ENCODE measurements around the gene COQ8B. TPM values are rescaled to one million over a fixed set of nuclear protein-coding genes. Genes with fewer than 3 reads are reported as not detected.
"Not testable (repeated sequence)": the region's sequence is repeated elsewhere in the genome, so short reads cannot be mapped to it uniquely, and the experiment has no call there.

The COQ8B gene
- 19.5 and 29.5 TPM in 2 replicates for total RNA-seq (ENCODE audit: low replicate concordance)

DNA sequence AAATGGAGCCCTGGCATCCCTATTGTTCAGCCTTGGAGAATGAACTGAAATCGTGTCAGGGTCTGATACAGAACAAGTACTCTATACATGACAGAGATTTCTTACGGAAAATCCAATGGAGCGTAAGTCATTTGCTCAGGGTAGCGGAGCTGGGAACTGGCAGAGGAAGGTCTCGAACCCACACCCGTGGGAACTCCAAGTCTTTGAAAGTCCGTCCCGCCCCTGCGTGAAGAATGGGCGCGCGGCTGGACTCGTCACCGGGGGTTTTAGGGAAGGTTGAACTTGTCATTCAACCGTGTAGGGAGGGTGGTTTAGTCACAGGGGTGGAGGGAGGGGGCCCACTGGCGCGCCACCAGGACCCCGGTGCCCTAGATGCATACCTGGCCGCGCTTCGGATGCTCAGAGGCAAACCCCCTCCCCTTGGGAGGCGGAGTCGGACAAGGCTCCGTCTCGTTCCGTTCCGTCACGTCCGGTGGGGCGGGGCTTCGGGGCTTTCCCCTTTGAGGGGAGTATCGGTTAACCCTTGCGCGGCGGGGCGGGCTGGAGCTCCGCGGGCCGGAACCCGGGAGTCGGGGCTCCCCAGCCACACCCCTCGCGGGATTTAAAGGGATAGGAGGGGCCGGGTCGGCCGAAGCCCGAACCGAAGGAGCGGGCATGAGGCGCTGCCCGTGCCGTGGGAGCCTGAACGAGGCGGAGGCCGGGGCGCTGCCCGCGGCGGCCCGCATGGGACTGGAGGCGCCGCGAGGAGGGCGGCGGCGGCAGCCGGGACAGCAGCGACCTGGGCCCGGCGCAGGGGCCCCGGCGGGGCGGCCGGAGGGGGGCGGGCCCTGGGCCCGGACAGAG lies at the start of gene COQ8B, which contains the start of gene ITPKC:
Gene COQ8B (minus strand): TSS at position 405 of the 843 bp plus-strand sequence. CDS start 2,254 bp downstream, outside the sequence.
Gene ITPKC (plus strand): TSS at position 631 of the 843 bp plus-strand sequence. CDS start 24 bp downstream, at position 655.
- TF ChIP-seq, protein P1, sequence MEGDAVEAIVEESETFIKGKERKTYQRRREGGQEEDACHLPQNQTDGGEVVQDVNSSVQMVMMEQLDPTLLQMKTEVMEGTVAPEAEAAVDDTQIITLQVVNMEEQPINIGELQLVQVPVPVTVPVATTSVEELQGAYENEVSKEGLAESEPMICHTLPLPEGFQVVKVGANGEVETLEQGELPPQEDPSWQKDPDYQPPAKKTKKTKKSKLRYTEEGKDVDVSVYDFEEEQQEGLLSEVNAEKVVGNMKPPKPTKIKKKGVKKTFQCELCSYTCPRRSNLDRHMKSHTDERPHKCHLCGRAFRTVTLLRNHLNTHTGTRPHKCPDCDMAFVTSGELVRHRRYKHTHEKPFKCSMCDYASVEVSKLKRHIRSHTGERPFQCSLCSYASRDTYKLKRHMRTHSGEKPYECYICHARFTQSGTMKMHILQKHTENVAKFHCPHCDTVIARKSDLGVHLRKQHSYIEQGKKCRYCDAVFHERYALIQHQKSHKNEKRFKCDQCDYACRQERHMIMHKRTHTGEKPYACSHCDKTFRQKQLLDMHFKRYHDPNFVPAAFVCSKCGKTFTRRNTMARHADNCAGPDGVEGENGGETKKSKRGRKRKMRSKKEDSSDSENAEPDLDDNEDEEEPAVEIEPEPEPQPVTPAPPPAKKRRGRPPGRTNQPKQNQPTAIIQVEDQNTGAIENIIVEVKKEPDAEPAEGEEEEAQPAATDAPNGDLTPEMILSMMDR (IDR thresholded peaks at IDR 0.05; ENCODE audit: insufficient read depth, low read length), result no peak
- DNase-seq (ENCODE audit: low read depth), result peak; percentile 97
- peak within 1 kb of the TSS; percentile 93 for H3K4me3 ChIP-seq (ENCODE audit: low read depth, low read length)

DNA sequence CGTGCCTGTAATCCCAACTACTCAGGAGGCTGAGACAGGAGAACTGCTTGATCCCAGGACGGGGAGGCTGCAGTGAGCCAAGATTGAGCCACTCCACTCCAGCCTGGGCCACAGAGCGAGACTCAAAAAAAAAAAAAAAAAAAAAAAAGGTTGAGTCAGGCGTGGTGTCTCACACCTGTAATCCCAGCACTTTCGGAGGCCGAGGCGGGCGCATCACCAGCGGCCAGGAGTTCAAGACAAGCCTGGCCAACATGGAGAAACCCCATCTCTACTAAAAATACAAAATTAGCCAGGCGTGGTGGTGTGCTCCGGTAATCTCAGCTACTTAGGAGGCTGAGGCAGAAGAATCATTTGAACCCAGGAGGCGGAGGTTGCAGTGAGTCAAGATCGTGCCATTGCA lies 49.7 kb upstream of the COQ8B start:
- DNase-seq (ENCODE audit: low read depth); H3K4me3 ChIP-seq (ENCODE audit: low read depth, low read length): not testable (repeated sequence)

DNA sequence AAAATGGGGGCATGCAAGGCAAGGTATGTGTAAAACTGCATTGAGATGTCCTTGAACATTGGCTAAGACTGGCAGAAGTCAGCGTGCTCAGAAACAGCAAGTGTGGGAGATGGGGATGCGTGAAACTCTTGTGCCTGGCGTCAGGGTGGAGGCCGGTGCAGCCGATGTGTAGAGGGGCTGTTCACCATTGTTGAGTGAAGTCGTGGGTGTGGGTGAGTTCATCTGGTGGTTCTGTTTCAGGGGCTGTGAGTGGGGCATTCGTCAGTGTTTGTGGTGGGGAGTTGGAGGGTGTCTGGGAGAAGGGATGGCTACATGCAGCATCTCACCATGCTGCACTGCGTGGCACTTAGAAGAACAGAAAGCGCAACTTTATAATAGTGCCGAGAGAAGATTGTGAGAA lies 47.3 kb upstream of the COQ8B start:
- H3K4me3 ChIP-seq (ENCODE audit: low read depth, low read length), result no peak overlapping the region
- TF ChIP-seq, protein P1 (IDR thresholded peaks at IDR 0.05; ENCODE audit: insufficient read depth, low read length), result no peak
- no peak for DNase-seq (ENCODE audit: low read depth)

DNA sequence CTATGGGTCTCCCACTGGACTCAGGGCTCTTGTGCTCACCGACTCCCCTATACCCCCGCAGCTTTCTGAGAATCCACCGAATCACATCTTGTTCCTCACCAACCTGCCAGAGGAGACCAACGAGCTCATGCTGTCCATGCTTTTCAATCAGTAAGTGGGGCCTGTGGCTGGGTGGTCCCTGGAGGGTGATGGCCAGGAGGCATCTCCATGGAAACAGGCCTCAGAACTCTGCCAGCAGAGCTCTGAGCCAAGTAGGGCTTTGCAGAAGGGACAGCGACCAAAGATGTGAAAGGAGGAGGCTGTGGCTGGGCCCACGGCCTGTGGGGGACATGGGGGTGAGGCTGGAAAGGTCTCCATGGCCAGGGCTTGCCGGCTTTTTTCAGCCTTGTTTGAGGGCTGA lies 46.8 kb upstream of the COQ8B start:
- no peak overlapping the region for H3K4me3 ChIP-seq (ENCODE audit: low read depth, low read length)
- TF ChIP-seq, protein P1 (IDR thresholded peaks at IDR 0.05; ENCODE audit: insufficient read depth, low read length), result no peak
- no peak for DNase-seq (ENCODE audit: low read depth)

DNA sequence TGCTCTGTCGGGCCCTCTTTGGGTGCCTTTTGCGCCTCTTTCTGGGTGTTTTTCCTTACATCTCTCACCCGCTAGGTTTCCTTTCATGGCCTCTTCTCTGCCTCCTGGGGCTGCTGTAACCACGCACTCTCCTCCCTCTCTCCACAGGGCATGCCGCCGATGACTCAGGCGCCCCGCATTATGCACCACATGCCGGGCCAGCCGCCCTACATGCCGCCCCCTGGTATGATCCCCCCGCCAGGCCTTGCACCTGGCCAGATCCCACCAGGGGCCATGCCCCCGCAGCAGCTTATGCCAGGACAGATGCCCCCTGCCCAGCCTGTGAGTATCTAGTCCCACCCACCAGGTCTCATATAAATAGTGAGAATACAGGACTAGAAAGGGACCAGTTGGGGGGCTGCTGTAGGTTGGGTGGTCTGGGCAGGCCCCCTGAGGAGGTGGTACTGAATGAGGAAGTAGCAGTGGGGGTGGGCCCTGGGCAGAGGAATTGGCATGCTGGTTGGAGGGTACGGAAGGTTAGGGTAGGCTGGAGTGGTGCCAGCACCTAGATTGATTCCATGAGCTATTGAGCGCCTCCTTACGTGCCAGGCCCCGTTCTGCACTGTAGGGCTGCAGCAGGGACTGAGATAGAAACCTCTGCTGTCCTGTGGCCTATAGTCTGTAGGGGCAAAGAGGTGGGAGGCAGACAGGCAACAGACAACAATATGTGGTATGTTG lies 46.2 kb upstream of the COQ8B start:
- H3K4me3 ChIP-seq (ENCODE audit: low read depth, low read length), result no peak overlapping the region
- TF ChIP-seq, protein P1 (IDR thresholded peaks at IDR 0.05; ENCODE audit: insufficient read depth, low read length), result no peak
- no peak for DNase-seq (ENCODE audit: low read depth)

DNA sequence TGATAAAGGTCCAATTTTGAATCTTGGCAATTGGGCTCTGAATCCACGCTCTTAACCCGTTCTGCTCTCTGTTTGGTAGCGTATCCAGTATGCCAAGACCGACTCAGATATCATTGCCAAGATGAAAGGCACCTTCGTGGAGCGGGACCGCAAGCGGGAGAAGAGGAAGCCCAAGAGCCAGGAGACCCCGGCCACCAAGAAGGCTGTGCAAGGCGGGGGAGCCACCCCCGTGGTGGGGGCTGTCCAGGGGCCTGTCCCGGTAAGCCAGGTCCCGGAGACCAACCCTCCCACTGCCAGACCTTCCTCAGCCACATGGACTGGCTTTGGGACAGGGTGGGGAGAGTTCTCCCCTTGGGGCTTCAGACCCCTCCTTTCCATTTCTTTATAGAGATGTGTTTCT lies 42.7 kb upstream of the COQ8B start:
- DNase-seq (ENCODE audit: low read depth), result no peak
- H3K4me3 ChIP-seq (ENCODE audit: low read depth, low read length), result no peak overlapping the region
- TF ChIP-seq, protein P1 (IDR thresholded peaks at IDR 0.05; ENCODE audit: insufficient read depth, low read length), result no peak

DNA sequence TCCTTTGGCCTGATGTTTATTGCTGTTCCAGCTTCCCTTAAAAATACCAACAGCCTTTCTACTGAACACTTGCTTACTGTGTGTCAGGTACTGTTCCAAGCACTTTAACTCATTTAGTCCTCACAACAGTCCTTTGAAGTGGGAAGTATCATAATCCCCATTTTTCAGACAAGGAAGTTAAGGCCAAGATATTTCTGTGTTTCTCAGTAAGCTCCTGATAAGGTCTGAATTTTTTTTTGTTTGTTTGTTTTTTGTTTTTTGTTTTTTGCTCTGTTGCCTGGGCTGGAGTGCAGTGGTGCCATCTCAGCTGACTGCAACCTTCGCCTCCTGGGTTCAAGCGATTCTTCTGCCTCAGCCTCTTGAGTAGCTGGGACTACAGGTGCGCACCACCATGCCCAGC lies 41.8 kb upstream of the COQ8B start:
- no peak for DNase-seq (ENCODE audit: low read depth)
- H3K4me3 ChIP-seq (ENCODE audit: low read depth, low read length), result no peak overlapping the region
- TF ChIP-seq, protein P1 (IDR thresholded peaks at IDR 0.05; ENCODE audit: insufficient read depth, low read length), result no peak
